Gastrocnemius medialis (tissue), 4 donors: ENCODE results near the gene CHI3L1. TPM values are rescaled to one million over a fixed set of nuclear protein-coding genes. Genes with fewer than 3 reads are reported as not detected.

Experiments
- ATAC-seq, 2 donors: fragments of 150-250 bp; one replicate each; pipeline ENCODE4 v1.9.1; 2016
- DNase-seq, 2 donors: peaks; one replicate each; pipeline ENCODE4 v3.0.0-alpha.2; 2019
- H3K27ac ChIP-seq, 4 donors: fragments of 200-600 bp; sonication (generic); 1 replicate in 1 of 4; 2 replicates in 3 of 4; pipeline ENCODE4 v1.5.1; 2016 to 2018; ENCODE audit warnings: mild to moderate bottlenecking in 2 of 4, moderate library complexity in 1 of 4
- H3K27me3 ChIP-seq, 3 donors: fragments of 200-600 bp; sonication (generic) in 2 of 3; 1 replicate in 1 of 3; 2 replicates in 2 of 3; pipeline versions ENCODE4 v1.5.1 to v1.6.0; 2016 to 2019; ENCODE audit warnings: mild to moderate bottlenecking in 1 of 3, moderate library complexity in 1 of 3
- H3K36me3 ChIP-seq, 2 donors: fragments of 200-600 bp; sonication (generic) in 1 of 2; one replicate each; pipeline ENCODE4 v1.5.1; 2017 to 2018
- H3K4me1 ChIP-seq, 2 donors: fragments of 200-600 bp; sonication (generic) in 1 of 2; one replicate each; pipeline ENCODE4 v1.5.1; 2016 to 2017; ENCODE audit warnings: mild to moderate bottlenecking in 2 of 2
- H3K4me3 ChIP-seq, 4 donors: fragments of 200-600 bp; sonication (generic) in 3 of 4; 1 replicate in 1 of 4; 2 replicates in 3 of 4; pipeline ENCODE4 v1.5.1; 2016 to 2019; ENCODE audit warnings: mild to moderate bottlenecking in 2 of 4
- H3K9me3 ChIP-seq, 3 donors: fragments of 200-600 bp; sonication (generic) in 2 of 3; 1 replicate in 1 of 3; 2 replicates in 2 of 3; pipeline ENCODE4 v1.5.1; 2016 to 2019
- CTCF ChIP-seq, 5 experiments: fragments of 450-650 bp in 3 of 5; fragments of 200-600 bp in 2 of 5; sonication (generic) in 2 of 5; IDR thresholded peaks in 4 of 5; conservative IDR thresholded peaks in 1 of 5; 1 replicate in 4 of 5; 2 replicates in 1 of 5; pipeline ENCODE4 v1.5.1; 2016 to 2019; ENCODE audit warnings: antibody characterized with exemption in 5 of 5, mild to moderate bottlenecking in 3 of 5, moderate library complexity in 3 of 5
- POLR2A ChIP-seq, 2 donors: fragments of 450-650 bp; IDR thresholded peaks; one replicate each; pipeline ENCODE4 v1.6.1; 2017; ENCODE audit warnings: antibody characterized with exemption in 2 of 2, mild to moderate bottlenecking in 2 of 2, moderate library complexity in 2 of 2
- in situ Hi-C, 4 donors: fragments of 200-750 bp; cut with MboI; loops; one replicate each; pipeline versions ENCODE4 v1.15.0 to v1.8.0; 2017; ENCODE audit warnings: low sequenced_read_pairs in 4 of 4
- intact Hi-C: fragments of 100-400 bp; cut with DNase I; formaldehyde crosslinking; loops from one replicate; pipeline ENCODE4 v1.15.1; 2023; ENCODE audit warnings: low total_unique reads
- total RNA-seq, 4 donors: library from RNA; depleted of rRNA; stranded (reverse); fragments of >200 nt; gene quantifications; one replicate each; pipeline versions ENCODE4 v1.1.0 to v1.2.3, GENCODE V29; 2016

The CHI3L1 gene
- total RNA-seq, 4 donors from 2014 or later: 4.0 to 19.7 (median 9.9) TPM

DNA sequence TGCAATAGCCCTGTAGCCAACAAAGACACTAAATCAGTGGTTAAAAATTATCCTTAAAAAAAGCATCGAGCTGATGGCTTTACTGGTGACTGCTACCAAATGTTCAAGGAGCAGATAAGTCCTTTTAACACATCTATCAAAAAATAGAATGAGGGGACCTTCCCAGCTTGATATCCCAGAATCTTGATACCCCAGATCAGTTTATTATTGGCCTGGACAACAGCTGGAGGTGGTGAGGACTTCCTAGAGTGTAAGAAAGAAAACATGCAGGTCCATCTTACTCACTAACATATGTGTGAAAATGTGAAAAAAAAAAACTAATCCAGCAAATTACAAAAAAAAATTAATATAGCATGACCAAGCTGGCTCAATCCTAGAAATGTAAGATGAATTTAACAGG, 21.7 kb upstream of the CHI3L1 start:
- no peak for TF ChIP-seq CTCF (IDR thresholded peaks at IDR 0.05 in 4 of 5, conservative IDR thresholded peaks at IDR 0.05 in 1 of 5)
- TF ChIP-seq POLR2A (IDR thresholded peaks at IDR 0.05): no peak
- Histone ChIP-seq H3K36me3 (no peaks in the 10 kb centered on the region), H3K27ac (no peak overlapping the region), H3K9me3 (no peaks in the 10 kb centered on the region), H3K27me3 (no peaks in the 10 kb centered on the region), H3K4me3 (no peak overlapping the region), H3K4me1 (peaks cover 0 to under 1% of the 10 kb centered on the region in 2 donors)
- DNase-seq (no peak), ATAC-seq (no peak)
- in situ Hi-C loops: loop anchor here in 1 of 4 donors (10.0 kb wide), 1 partner anchor 173 kb away; no protein-coding TSS in a partner anchor
- intact Hi-C loops: no loop called here

GRCh38 chr1:203207751-203208150, 21.2 kb upstream of the CHI3L1 start:
- DNase-seq: no peak
- H3K36me3 ChIP-seq: no peaks in the 10 kb centered on the region
- H3K4me1 ChIP-seq: peaks cover 0 to 5% of the 10 kb centered on the region in 2 donors
- in situ Hi-C loops: loop anchor here in 1 of 4 donors (10.0 kb wide), 1 partner anchor 173 kb away; no protein-coding TSS in a partner anchor
- no peak overlapping the region for H3K27ac ChIP-seq
- no peaks in the 10 kb centered on the region for H3K27me3 ChIP-seq
- no peaks in the 10 kb centered on the region for H3K9me3 ChIP-seq
- intact Hi-C loops: no loop called here
- ATAC-seq: no peak
- H3K4me3 ChIP-seq: no peak overlapping the region
- TF ChIP-seq POLR2A (IDR thresholded peaks at IDR 0.05) (no peak), CTCF (IDR thresholded peaks at IDR 0.05 in 4 of 5, conservative IDR thresholded peaks at IDR 0.05 in 1 of 5) (no peak)

DNA sequence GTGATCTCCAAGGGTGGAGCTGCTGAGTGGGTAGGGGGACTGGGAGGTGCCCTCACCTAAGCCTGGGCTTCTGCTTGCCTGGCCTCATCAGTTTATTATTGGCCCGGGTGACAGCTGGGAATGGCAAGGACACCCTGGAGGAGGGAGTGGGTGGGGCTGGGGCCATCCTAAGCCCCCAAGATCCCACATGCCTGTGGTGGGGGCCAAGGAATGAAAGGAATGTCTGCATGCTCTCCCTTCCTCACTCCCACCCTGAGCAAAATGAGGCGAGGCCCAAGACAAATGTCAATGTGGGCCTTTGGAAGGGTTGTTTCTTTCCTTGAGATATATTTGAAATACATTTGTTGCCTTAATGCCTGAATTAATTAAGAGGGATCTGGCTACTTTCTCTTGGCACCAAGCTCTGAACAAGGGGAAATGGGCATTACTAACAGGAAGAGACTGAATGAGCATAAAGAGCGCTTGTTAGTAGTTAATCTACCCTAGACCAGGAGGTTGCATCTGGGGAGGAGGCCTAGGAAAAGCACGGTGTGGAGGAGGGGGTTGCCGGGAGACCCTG, 19.7 kb upstream of the CHI3L1 start:
- H3K27ac ChIP-seq: no peak overlapping the region
- H3K27me3 ChIP-seq: no peaks in the 10 kb centered on the region
- H3K4me1 ChIP-seq: peaks cover 11 to 20% of the 10 kb centered on the region in 2 donors
- in situ Hi-C loops (loop anchor here in 1 of 4 donors (10.0 kb wide), 1 partner anchor 171 kb away; no protein-coding TSS in a partner anchor), intact Hi-C loops (no loop called here)
- DNase-seq: no peak
- TF ChIP-seq CTCF (IDR thresholded peaks at IDR 0.05 in 4 of 5, conservative IDR thresholded peaks at IDR 0.05 in 1 of 5) (no peak), POLR2A (IDR thresholded peaks at IDR 0.05) (no peak)
- H3K36me3 ChIP-seq: no peaks in the 10 kb centered on the region
- no peak for ATAC-seq
- no peak overlapping the region for H3K4me3 ChIP-seq
- H3K9me3 ChIP-seq: no peaks in the 10 kb centered on the region

- H3K36me3 ChIP-seq: no peaks in the 10 kb centered on the region
- H3K27ac ChIP-seq: no peak overlapping the region
- in situ Hi-C loops: loop anchor here in 1 of 4 donors (10.0 kb wide), 1 partner anchor 170 kb away; no protein-coding TSS in a partner anchor
- DNase-seq (no peak), ATAC-seq (no peak)
- intact Hi-C loops: no loop called here
- H3K27me3 ChIP-seq: no peaks in the 10 kb centered on the region
- H3K9me3 ChIP-seq: no peaks in the 10 kb centered on the region
- H3K4me1 ChIP-seq: peaks cover 23 to 34% of the 10 kb centered on the region in 2 donors
- no peak overlapping the region for H3K4me3 ChIP-seq
- TF ChIP-seq POLR2A (IDR thresholded peaks at IDR 0.05): no peak
Observed at GRCh38 chr1:203204756-203205155, 18.3 kb upstream of the CHI3L1 start.

GRCh38 chr1:203202431-203203245, 16.1 kb upstream of the CHI3L1 start:
- H3K9me3 ChIP-seq: no peaks in the 10 kb centered on the region
- no peaks in the 10 kb centered on the region for H3K27me3 ChIP-seq
- H3K4me3 ChIP-seq: no peak overlapping the region
- ATAC-seq (peak; percentile 63 to 76), DNase-seq (peak; percentile 59 to 70)
- H3K27ac ChIP-seq: peak overlapping the region; percentile 74 to 85 (median 83)
- in situ Hi-C loops: loop anchor here in 1 of 4 donors (10.0 kb wide), 1 partner anchor 168 kb away; no protein-coding TSS in a partner anchor
- no peaks in the 10 kb centered on the region for H3K36me3 ChIP-seq
- TF ChIP-seq POLR2A (IDR thresholded peaks at IDR 0.05): peak in 1 of 2 donors; percentile 10
- no peak for TF ChIP-seq CTCF (IDR thresholded peaks at IDR 0.05 in 4 of 5, conservative IDR thresholded peaks at IDR 0.05 in 1 of 5)
- intact Hi-C loops: no loop called here
- peaks cover 33 to 48% of the 10 kb centered on the region in 2 donors for H3K4me1 ChIP-seq
